GM12801 (cell line): ENCODE measurements around the gene RETSAT.

ENCODE experiments used
- TF ChIP-seq, protein P1 (sequence below): IDR thresholded peaks from one replicate; pipeline ENCODE4 v1.5.1; 2011; ENCODE audit warnings: control low read depth; ENCODE audit not compliant: insufficient read length; ENCODE audit errors: extremely low read depth

RETSAT gene

DNA sequence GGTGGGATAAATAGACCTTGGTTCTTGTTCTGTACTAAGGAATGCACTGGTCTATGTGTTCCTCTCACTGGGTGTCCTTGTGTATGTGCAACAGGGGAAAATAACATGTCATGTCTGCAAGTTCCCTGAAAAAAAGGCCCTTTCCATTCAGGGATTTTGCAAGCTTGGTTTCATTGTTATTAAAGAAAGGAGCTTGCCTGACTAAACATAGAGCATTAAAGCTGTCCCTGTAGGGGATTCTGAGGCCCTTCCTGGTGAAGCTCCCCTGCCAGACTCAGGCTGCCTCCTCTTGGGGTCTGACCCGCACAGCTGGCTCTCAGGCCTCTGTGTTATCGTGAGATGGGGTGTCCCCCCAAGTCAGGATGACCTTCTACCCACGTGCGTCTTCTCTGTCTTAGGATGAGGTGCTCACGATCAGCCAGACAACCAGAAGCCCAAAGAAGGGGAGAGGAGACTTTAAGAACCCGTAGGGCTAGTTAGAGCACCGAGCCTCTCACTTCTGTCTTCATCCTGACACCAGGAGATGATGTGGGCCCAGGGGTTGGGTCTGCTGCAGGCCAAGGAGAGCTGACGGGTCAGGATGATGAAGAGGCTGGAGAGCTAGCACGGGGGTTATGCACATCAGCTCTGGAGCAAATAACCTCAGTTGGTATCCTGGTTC, 34.7 kb upstream of the RETSAT start:
- TF ChIP-seq, protein P1, sequence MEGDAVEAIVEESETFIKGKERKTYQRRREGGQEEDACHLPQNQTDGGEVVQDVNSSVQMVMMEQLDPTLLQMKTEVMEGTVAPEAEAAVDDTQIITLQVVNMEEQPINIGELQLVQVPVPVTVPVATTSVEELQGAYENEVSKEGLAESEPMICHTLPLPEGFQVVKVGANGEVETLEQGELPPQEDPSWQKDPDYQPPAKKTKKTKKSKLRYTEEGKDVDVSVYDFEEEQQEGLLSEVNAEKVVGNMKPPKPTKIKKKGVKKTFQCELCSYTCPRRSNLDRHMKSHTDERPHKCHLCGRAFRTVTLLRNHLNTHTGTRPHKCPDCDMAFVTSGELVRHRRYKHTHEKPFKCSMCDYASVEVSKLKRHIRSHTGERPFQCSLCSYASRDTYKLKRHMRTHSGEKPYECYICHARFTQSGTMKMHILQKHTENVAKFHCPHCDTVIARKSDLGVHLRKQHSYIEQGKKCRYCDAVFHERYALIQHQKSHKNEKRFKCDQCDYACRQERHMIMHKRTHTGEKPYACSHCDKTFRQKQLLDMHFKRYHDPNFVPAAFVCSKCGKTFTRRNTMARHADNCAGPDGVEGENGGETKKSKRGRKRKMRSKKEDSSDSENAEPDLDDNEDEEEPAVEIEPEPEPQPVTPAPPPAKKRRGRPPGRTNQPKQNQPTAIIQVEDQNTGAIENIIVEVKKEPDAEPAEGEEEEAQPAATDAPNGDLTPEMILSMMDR, result no peak

DNA sequence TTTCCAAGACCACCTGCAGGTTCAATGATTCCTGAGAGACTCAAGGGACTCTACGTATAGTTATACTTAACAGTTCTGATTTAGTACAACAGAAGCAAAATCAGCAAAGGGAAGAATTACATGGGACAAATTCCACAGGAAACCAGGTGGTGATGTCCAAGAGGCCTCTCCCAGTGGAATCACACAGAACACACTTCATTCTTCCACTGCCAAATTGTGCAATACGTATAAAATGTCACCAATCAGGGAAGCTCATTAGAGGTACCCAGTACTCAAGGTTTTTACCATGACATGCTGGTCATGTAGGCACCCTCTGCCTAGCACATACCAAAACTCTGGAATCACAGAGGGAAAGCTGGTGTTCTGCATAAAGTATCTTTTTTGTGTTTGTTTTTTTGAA, 33.4 kb upstream of the RETSAT start:
- TF ChIP-seq, protein P1, result no peak

DNA sequence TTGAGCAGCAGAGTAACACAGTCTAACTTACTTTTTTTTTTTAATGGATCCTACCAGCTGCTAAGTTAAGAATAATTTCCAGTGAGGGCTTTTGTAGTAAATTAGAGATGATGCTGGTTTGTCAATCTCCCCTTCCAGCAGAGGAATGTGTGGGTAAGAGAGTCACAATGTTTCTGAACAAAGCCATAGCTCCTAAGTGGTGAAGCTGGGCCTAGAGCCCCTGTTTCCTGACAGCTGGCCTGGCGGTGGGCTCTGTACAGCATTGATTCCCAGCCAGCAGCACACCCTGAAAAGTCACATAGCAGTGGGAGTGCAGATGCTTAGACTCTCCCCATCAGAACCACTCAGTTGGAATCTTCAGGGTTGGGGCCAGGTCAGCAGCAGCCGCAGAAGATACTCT, 31.4 kb upstream of the RETSAT start:
- TF ChIP-seq, protein P1, result no peak

DNA sequence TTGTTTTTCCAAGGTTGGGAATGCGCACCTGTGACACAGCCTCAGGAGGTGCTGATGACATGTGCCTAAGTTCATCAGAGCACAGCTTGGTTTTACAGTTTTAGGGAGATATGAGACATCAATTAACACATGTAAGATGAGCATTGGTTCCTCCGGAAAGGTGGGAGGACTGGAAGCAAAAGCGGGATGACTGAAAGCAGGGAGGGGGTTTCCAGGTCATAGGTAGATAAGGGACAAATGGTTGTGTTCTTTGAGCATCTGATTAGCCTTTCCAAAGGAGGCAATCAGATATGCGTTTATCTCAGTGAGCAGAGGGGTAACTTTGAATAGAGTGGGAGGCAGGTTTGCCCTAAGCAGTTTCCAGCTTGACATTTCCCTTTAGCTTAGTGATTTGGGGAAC, 29.5 kb upstream of the RETSAT start:
- TF ChIP-seq, protein P1, result no peak

DNA sequence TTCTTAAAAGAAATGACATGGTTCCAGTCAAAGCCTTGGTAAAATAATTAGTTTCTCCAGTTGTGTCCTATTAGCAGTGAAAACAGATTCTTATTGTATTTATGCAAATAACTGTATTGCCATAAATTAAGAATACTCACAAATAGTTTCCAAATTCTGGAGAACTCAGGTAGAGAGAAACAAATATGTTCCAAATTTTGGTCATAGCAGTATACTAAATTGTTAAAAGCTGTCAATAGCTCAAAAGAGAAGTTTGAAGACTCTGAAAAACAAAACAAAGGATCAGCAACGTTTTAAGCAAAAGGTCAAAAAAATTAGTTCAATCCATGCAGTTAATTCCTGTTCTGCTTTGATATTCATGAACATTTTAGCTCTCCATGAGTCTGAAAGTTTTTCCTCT, 25.7 kb upstream of the RETSAT start:
- TF ChIP-seq, protein P1, result no peak

DNA sequence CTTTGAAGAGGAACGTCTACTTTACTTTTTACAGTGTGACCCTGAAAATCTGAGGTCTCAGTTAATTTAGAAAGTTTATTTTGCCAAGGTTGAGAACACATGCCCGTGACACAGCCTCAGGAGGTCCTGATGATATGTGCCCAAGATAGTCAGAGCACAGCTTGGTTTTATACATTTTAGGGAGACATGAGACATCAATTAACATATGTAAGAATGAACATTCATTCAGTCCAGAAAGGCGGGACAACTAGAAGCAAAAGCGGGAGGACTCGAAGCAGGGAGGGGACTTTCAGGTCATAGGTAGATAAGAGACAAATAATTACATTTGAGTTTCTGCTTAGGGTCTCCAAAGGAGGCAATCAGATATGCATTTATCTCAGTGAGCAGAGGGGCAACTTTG, 23.9 kb upstream of the RETSAT start:
- TF ChIP-seq, protein P1, result no peak

DNA sequence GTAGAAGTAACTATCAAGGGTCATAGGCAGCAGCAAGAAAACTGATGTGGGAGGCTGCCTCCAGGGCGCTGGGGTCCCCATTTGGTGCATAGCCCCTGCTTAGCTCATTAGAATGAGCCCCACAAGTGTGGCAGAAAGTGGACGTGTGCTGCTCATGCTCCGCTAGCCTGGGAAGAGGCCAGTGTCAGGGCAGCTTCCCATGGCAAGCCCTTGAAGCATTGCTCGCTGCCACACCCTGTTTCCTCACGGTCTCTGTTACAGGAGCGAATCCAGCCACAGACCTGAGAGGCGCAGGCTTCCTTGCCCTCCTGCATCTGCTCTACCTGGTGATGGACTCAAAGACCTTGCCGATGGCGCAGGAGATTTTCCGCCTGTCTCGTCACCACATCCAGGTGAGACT, 22.8 kb upstream of the RETSAT start:
- TF ChIP-seq, protein P1, result no peak
